GM18909 (cell line): ENCODE measurements around the gene NAXE.
"Not testable (repeated sequence)": the region's sequence is repeated elsewhere in the genome, so short reads cannot be mapped to it uniquely, and the experiment has no call there.

Experiments used
- ATAC-seq: cut with Tn5 transposase; IDR thresholded peaks from one replicate; pipeline ENCODE4 v1.9.1; 2021; ENCODE audit warnings: mild to moderate bottlenecking; ENCODE audit not compliant: unreplicated experiment, poor library complexity

Gene NAXE

GRCh38 chr1:156592158-156592909, 758 bp downstream of the NAXE start:
- ATAC-seq = no peak

- ATAC-seq = no peak
These were observed 1.5 kb downstream of the NAXE start for GRCh38 chr1:156592910-156593660.

GRCh38 chr1:156593661-156593989, 2.0 kb downstream of the NAXE start:
- ATAC-seq = no peak

- no peak for ATAC-seq
These were observed 2.6 kb downstream of the NAXE start for GRCh38 chr1:156594190-156594589.

- no peak for ATAC-seq
These were observed 3.4 kb downstream of the NAXE start for GRCh38 chr1:156595016-156595415.

- ATAC-seq = no peak
These were observed 4.8 kb downstream of the NAXE start for GRCh38 chr1:156596426-156596825.

- ATAC-seq = no peak
These were observed 6.5 kb downstream of the NAXE start for GRCh38 chr1:156598125-156598524.

- no peak for ATAC-seq
These were observed 7.3 kb downstream of the NAXE start for GRCh38 chr1:156598731-156599432.

GRCh38 chr1:156599811-156600210, 8.2 kb downstream of the NAXE start:
- peak; percentile 49 for ATAC-seq

GRCh38 chr1:156600733-156601121, 9.2 kb downstream of the NAXE start:
- ATAC-seq = no peak

- ATAC-seq = peak; percentile 55
These were observed 9.7 kb downstream of the NAXE start, which contains the start of gene GPATCH4 for GRCh38 chr1:156601122-156601830. TSS of gene GPATCH4 (minus strand) at chr1:156601479.

GRCh38 chr1:156601892-156602291, 10.3 kb downstream of the NAXE start:
- peak; percentile 18 for ATAC-seq

GRCh38 chr1:156602557-156602993, 11.0 kb downstream of the NAXE start:
- no peak for ATAC-seq

- ATAC-seq = not testable (repeated sequence)
These were observed 15.8 kb downstream of the NAXE start for GRCh38 chr1:156607344-156607743.

- peak; percentile 60 for ATAC-seq
These were observed 16.6 kb downstream of the NAXE start for GRCh38 chr1:156608036-156608674.

- no peak for ATAC-seq
These were observed 17.4 kb downstream of the NAXE start for GRCh38 chr1:156608981-156609380.

- not testable (repeated sequence) for ATAC-seq
These were observed 18.5 kb downstream of the NAXE start for GRCh38 chr1:156610072-156610471.

GRCh38 chr1:156612666-156613065, 21.1 kb downstream of the NAXE start:
- ATAC-seq = no peak

GRCh38 chr1:156615946-156616345, 24.4 kb downstream of the NAXE start:
- no peak for ATAC-seq

GRCh38 chr1:156616463-156616862, 24.9 kb downstream of the NAXE start:
- ATAC-seq = no peak
